ENCODE data around the gene FKBP7. TPM values are rescaled to one million over a fixed set of nuclear protein-coding genes. Genes with fewer than 3 reads are reported as not detected.

The FKBP7 gene
- total and polyA plus RNA-seq, 2 of the 13 experiments (the other 11 are each of a cell fraction or from before 2014, with no cell fraction given), result 12.4 to 14.8 TPM

DNA sequence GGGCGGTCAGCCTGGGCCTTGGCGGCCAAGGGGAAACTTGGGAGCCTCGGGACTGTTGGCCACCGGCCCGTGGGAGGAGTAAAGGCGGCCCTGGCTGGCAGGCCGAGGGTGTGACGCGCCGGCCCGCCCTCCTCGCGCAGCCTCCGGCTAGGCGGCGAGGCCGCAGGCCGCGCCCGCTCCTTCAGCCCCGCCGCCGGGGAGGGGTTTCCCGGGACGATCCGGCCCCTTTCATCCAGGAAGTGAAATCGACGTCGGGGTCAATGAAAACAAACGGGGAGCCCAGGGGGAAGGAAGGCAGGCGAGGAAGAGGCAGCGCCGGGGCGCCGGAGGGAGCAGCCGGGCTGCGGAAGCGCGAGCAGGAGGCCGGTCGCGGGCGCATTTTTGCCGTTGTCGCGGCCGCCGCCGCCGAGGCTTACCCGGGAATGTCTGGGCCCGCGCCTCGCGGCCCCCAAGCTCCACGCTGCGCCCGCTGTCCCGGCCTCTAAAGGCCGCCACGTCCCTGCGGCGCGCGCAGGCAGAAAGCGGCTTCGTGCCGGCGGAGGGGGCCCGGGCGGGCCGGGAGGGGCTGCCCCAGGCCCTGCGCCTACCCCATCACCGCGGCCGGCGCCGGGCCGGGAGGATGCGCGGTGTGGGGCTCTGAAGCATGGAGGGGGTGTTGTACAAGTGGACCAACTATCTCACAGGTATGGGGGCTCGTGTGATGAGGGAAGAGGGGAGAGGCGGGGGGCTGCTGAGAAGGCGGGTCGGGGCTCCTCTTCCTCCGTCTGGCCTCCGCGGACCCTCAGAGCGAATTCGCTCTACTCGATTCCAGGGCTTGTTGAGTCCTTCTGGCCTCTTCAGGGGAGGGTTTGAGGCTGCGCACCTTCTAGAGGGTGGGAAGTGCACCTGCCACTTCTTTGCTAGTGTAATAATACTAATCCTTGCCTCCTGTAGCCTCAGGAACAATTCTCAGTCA is 2.1 kb upstream of the FKBP7 start, which contains the start of gene PLEKHA3 (continued):
- TF ChIP-seq ZNF460 (CRISPR knock-in tag; IDR thresholded peaks at IDR 0.05; ENCODE audit: borderline replicate concordance) (peak; percentile 36; the same call in 1 of the 2 replicates), ZNF256 (CRISPR knock-in tag; conservative IDR thresholded peaks at IDR 0.05) (0 out of 2 replicates have a peak, but pooled peaks have one; percentile 55), POLR2A (IDR thresholded peaks at IDR 0.05; ENCODE audit: insufficient read depth in 1 of 2, low read depth in 2 of 2, low read length in 2 of 2) (peak; percentile 69 to 71), PAX8 (CRISPR knock-in tag; IDR thresholded peaks at IDR 0.05; ENCODE audit: borderline replicate concordance) (no peak), ZMYM4 (CRISPR knock-in tag; IDR thresholded peaks at IDR 0.05) (peak; percentile 95), PRMT3 (CRISPR knock-in tag; IDR thresholded peaks at IDR 0.05; ENCODE audit: borderline replicate concordance, low read depth) (no peak), ZNF333 (CRISPR knock-in tag; IDR thresholded peaks at IDR 0.05; ENCODE audit: borderline replicate concordance) (no peak), ZNF776 (CRISPR knock-in tag; IDR thresholded peaks at IDR 0.05) (peak; percentile 65), ZNF792 (CRISPR knock-in tag; IDR thresholded peaks at IDR 0.05) (no peak; the same call in 1 of the 2 replicates), BCL6 (CRISPR knock-in tag; IDR thresholded peaks at IDR 0.05) (peak; percentile 37), ZNF138 (CRISPR knock-in tag; IDR thresholded peaks at IDR 0.05; ENCODE audit: low read depth) (no peak), NR2C2 (CRISPR knock-in tag; IDR thresholded peaks at IDR 0.05; ENCODE audit: borderline replicate concordance) (peak; percentile 98), ZNF446 (CRISPR knock-in tag; IDR thresholded peaks at IDR 0.05) (peak; percentile 33; the same call in 1 of the 2 replicates), SAFB2 (CRISPR knock-in tag; IDR thresholded peaks at IDR 0.05; ENCODE audit: borderline replicate concordance, low read depth) (no peak; the same call in 1 of the 2 replicates), SNAPC2 (CRISPR knock-in tag; IDR thresholded peaks at IDR 0.05) (0 out of 2 replicates have a peak, but pooled peaks have one; percentile 42)
- TF ChIP-seq, protein P1, sequence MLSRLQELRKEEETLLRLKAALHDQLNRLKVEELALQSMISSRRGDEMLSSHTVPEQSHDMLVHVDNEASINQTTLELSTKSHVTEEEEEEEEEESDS (CRISPR knock-in tag; IDR thresholded peaks at IDR 0.05; ENCODE audit: borderline replicate concordance), result no peak
- TF ChIP-seq, protein P2, sequence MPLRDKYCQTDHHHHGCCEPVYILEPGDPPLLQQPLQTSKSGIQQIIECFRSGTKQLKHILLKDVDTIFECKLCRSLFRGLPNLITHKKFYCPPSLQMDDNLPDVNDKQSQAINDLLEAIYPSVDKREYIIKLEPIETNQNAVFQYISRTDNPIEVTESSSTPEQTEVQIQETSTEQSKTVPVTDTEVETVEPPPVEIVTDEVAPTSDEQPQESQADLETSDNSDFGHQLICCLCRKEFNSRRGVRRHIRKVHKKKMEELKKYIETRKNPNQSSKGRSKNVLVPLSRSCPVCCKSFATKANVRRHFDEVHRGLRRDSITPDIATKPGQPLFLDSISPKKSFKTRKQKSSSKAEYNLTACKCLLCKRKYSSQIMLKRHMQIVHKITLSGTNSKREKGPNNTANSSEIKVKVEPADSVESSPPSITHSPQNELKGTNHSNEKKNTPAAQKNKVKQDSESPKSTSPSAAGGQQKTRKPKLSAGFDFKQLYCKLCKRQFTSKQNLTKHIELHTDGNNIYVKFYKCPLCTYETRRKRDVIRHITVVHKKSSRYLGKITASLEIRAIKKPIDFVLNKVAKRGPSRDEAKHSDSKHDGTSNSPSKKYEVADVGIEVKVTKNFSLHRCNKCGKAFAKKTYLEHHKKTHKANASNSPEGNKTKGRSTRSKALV (CRISPR knock-in tag; IDR thresholded peaks at IDR 0.05), result no peak; the same call in 1 of the 2 replicates
- TF ChIP-seq, protein P3, sequence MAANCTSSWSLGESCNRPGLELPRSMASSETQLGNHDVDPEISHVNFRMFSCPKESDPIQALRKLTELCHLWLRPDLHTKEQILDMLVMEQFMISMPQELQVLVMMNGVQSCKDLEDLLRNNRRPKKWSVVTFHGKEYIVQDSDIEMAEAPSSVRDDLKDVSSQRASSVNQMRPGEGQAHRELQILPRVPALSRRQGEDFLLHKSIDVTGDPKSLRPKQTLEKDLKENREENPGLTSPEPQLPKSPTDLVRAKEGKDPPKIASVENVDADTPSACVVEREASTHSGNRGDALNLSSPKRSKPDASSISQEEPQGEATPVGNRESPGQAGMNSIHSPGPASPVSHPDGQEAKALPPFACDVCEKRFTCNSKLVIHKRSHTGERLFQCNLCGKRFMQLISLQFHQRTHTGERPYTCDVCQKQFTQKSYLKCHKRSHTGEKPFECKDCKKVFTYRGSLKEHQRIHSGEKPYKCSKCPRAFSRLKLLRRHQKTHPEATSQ (CRISPR knock-in tag; IDR thresholded peaks at IDR 0.05; ENCODE audit: borderline replicate concordance), result 0 out of 2 replicates have a peak, but pooled peaks have one; percentile 41
